GM12878 (cell line): ENCODE results near the gene SORCS1. TPM values are rescaled to one million over a fixed set of nuclear protein-coding genes. Genes with fewer than 3 reads are reported as not detected.

Experiments used
- ATAC-seq: fragments of 200-7000 bp; cut with Tn5 transposase; 3 replicates; pipeline ENCODE4 v1.9.1; 2020; ENCODE audit warnings: mild to moderate bottlenecking, moderate library complexity
- BruUV-seq: library from RNA; stranded (reverse); fragments of 400-500 nt; replicated peaks from 2 replicates; lab custom pipeline; 2021; lab: Mats Ljungman, UMichigan
- CTCF ChIA-PET: fragments of 300-600 bp; sonication (Branson Sonifier 250); formaldehyde crosslinking; extraction: SDS; loops from one replicate; lab custom pipeline; 2021; ENCODE audit warnings: inconsistent platforms; lab: Yijun Ruan, JAX
- POLR2A ChIA-PET: fragments of 350-600 bp; formaldehyde crosslinking; extraction: SDS; loops from one replicate; lab custom pipeline; 2021; ENCODE audit warnings: inconsistent platforms; lab: Charles Lee
- RAD21 ChIA-PET: fragments of 300-600 bp; sonication (Branson Sonifier 250); formaldehyde crosslinking; loops from one replicate; lab custom pipeline; 2023; ENCODE audit warnings: antibody characterized with exemption; ENCODE audit not compliant: unreplicated experiment; lab: Charles Lee
- SMC1A ChIA-PET: fragments of 300-600 bp; sonication (Branson Sonifier 250); formaldehyde crosslinking; loops from one replicate; lab custom pipeline; 2023; ENCODE audit not compliant: unreplicated experiment, uncharacterized antibody; lab: Charles Lee
- DNase-seq: peaks from one replicate; pipeline ENCODE4 v3.0.0-alpha.2; 2011; ENCODE audit warnings: low read depth, low spot score
- FAIRE-seq: peaks from 3 replicates; lab custom pipeline; 2011; peaks lifted over from hg19 to GRCh38; lab: Jason Lieb, UNC
- H2AFZ ChIP-seq: 2 replicates; pipeline ENCODE4 v1.6.0; 2011; ENCODE audit warnings: low read depth, low read length, control low read depth; ENCODE audit not compliant: control insufficient read depth
- H3K27ac ChIP-seq: 2 replicates; pipeline ENCODE4 v1.5.1; 2011; ENCODE audit warnings: control low read depth; ENCODE audit not compliant: control insufficient read depth, insufficient read depth
- H3K27me3 ChIP-seq, 2 experiments: replicated peaks in 1 of 2; 2 replicates each; pipeline versions ENCODE4 v1.6.0 to v1.6.1; 2011; ENCODE audit warnings: low read length in 1 of 2; ENCODE audit not compliant: control insufficient read depth in 2 of 2, insufficient read depth in 2 of 2
- H3K36me3 ChIP-seq, 2 experiments: 2 replicates each; pipeline ENCODE4 v1.5.1; 2011; ENCODE audit warnings: low read length in 1 of 2; ENCODE audit not compliant: control insufficient read depth in 2 of 2, insufficient read depth in 2 of 2
- H3K4me1 ChIP-seq: 2 replicates; pipeline ENCODE4 v1.6.1; 2011; ENCODE audit warnings: mild to moderate bottlenecking, low read length, moderate library complexity, mixed read lengths; ENCODE audit not compliant: control insufficient read depth, insufficient read depth
- H3K4me2 ChIP-seq: 2 replicates; pipeline ENCODE4 v1.6.0; 2011; ENCODE audit warnings: control low read depth; ENCODE audit not compliant: control insufficient read depth, insufficient read depth
- H3K4me3 ChIP-seq: fragments of 200-600 bp; sonication (generic); 2 replicates; pipeline ENCODE4 v1.5.1; 2016
- H3K79me2 ChIP-seq: 2 replicates; pipeline ENCODE4 v1.6.0; 2011; ENCODE audit warnings: low read length; ENCODE audit not compliant: control insufficient read depth, insufficient read depth
- H3K9ac ChIP-seq: 2 replicates; pipeline ENCODE4 v1.8.0; 2011; ENCODE audit warnings: low read length, control low read depth, mixed read lengths; ENCODE audit not compliant: control insufficient read depth, insufficient read depth
- H3K9me3 ChIP-seq: replicated peaks from 3 replicates; pipeline ENCODE4 v1.5.1; 2011; ENCODE audit warnings: mild to moderate bottlenecking, low read length; ENCODE audit not compliant: control insufficient read depth, insufficient read depth
- H4K20me1 ChIP-seq: 2 replicates; pipeline ENCODE4 v1.6.0; 2011; ENCODE audit not compliant: control insufficient read depth, insufficient read depth
- ATF7 ChIP-seq: fragments of 450-650 bp; IDR thresholded peaks from 2 replicates; pipeline ENCODE4 v1.6.1; 2016; ENCODE audit warnings: low read depth, mild to moderate bottlenecking
- BCL11A ChIP-seq: IDR thresholded peaks from 2 replicates; pipeline ENCODE4 v1.6.1; 2011; ENCODE audit warnings: low read depth, low read length
- CHD2 ChIP-seq: IDR thresholded peaks from 2 replicates; pipeline ENCODE4 v1.6.1; 2011; ENCODE audit warnings: low read depth, low read length, improper control_type of control experiment, borderline replicate concordance
- CREM ChIP-seq: IDR thresholded peaks from 2 replicates; pipeline ENCODE4 v1.6.1; 2014; ENCODE audit warnings: antibody characterized with exemption, low read depth
- PAX5 ChIP-seq: IDR thresholded peaks from 2 replicates; pipeline ENCODE4 v1.6.1; 2011; ENCODE audit warnings: low read depth, low read length, borderline replicate concordance
- RBBP5 ChIP-seq: fragments of 200-600 bp; sonication (generic); conservative IDR thresholded peaks from 2 replicates; pipeline ENCODE4 v1.6.1; 2016
- SUZ12 ChIP-seq: fragments of 200-600 bp; sonication (generic); IDR thresholded peaks from one replicate; pipeline ENCODE4 v1.6.1; 2018; ENCODE audit warnings: antibody characterized with exemption, mild to moderate bottlenecking; ENCODE audit not compliant: unreplicated experiment
- YY1 ChIP-seq: IDR thresholded peaks from 2 replicates; pipeline ENCODE4 v1.6.1; 2011; ENCODE audit warnings: low read depth, mild to moderate bottlenecking, low read length
- ZNF384 ChIP-seq: IDR thresholded peaks from 2 replicates; pipeline ENCODE4 v1.6.1; 2012; ENCODE audit warnings: low read depth, mild to moderate bottlenecking, low read length, improper control_type of control experiment, borderline replicate concordance
- WGBS: methylation state at CpG from one replicate; pipeline ENCODE4 v1.1.6; 2016; ENCODE audit warnings: low lambda C conversion rate; ENCODE audit not compliant: insufficient replicate concordance, insufficient coverage; ENCODE audit errors: missing lambda C conversion rate; 5-methylcytosine and 5-hydroxymethylcytosine counted together
- in situ Hi-C: fragments of 300-500 bp; cut with MboI; formaldehyde crosslinking; loops from 9 replicates; pipeline ENCODE4 v1.14.3; 2018; ENCODE audit warnings: mixed read lengths
- intact Hi-C: fragments of 100-400 bp; cut with micrococcal nuclease; formaldehyde crosslinking; loops from one replicate; pipeline ENCODE4 v1.14.2; 2022; ENCODE audit not compliant: unreplicated experiment
- polyA plus RNA-seq, 11 experiments: library from polyadenylated mRNA; depleted of rRNA in 4 of 11; unstranded in 6 of 11; stranded (reverse) in 5 of 11; fragments of >200 nt; fragmentation: Nextera tagmentation in 4 of 11; fragmentation: Illumina TruSeq in 1 of 11; extraction: Ambion mirVana in 4 of 11; extraction: Trizol in 1 of 11; gene quantifications; 1 replicate in 1 of 11; 2 replicates in 10 of 11; pipeline versions ENCODE4 v1.2.1 to v1.2.3, GENCODE V29; 2011 to 2016; ENCODE audit warnings: inconsistent platforms in 2 of 11, missing spikeins in 2 of 11, low read depth in 1 of 11
- total RNA-seq, 4 experiments: library from RNA; depleted of rRNA in 3 of 4; stranded (reverse); fragments of >200 nt in 3 of 4; fragmentation: Illumina TruSeq in 1 of 4; extraction: Trizol in 1 of 4; gene quantifications; 2 replicates each; pipeline versions ENCODE4 v1.2.1 to v1.2.3, GENCODE V29; 2013 to 2021
- TF ChIP-seq, protein P1 (sequence below): IDR thresholded peaks from 2 replicates; pipeline ENCODE4 v1.6.1; 2012; ENCODE audit warnings: low read depth, low read length, improper control_type of control experiment
- TF ChIP-seq, protein P2 (sequence below): IDR thresholded peaks from 2 replicates; pipeline ENCODE4 v1.6.1; 2012; ENCODE audit warnings: low read length, inconsistent platforms
- TF ChIP-seq, protein P3 (sequence below): IDR thresholded peaks from 2 replicates; pipeline ENCODE4 v1.6.1; 2012; ENCODE audit warnings: low read depth, low read length, improper control_type of control experiment
- TF ChIP-seq, protein P4 (sequence below): IDR thresholded peaks from 2 replicates; pipeline ENCODE4 v1.6.1; 2011; ENCODE audit warnings: low read depth, mild to moderate bottlenecking, low read length, moderate library complexity, borderline replicate concordance; ENCODE audit errors: extremely low read depth

The SORCS1 gene
- total and polyA plus RNA-seq, 10 of the 15 experiments (the other 5 are each of a cell fraction or from before 2014, with no cell fraction given), result 0.02 to 9.6 (median 0.06) TPM; not detected in 3

DNA sequence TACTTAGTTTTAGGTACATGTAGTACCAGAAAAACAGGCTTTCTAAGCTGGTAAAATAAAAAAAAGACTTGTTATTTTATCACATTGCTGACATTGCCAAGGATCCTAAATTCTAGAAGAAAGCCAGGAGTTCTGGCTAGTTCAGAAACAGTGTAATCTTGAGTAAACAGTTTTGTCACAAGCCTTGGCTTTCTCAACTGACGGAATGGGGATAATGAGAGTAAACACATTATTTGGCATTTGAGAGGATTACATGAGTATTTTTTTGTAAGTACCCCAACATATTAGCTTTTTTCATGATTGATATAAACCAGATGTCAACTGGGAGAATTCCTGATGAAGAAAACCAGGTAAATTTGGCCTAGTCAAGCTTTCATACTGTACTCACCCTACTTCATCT lies 269.8 kb downstream of the SORCS1 start:
- H3K27me3 ChIP-seq, result no peaks in the 10 kb centered on the region
- no peaks in the 10 kb centered on the region for H3K9me3 ChIP-seq
- H3K36me3 ChIP-seq, result no peaks in the 10 kb centered on the region
- ChIA-PET CTCF (interaction anchor here (0.9 kb wide), 1 partner anchor 28 kb away, joined by 3 read pairs; no protein-coding TSS in a partner anchor), POLR2A (no interaction called here), SMC1A (interaction anchor here (1.2 to 1.4 kb wide), 2 partner anchors 15 to 20 kb away, joined by 3 to 4 read pairs; no protein-coding TSS in a partner anchor), RAD21 (no interaction called here)
- H3K9ac ChIP-seq, result no peak overlapping the region
- no peaks in the 10 kb centered on the region for H4K20me1 ChIP-seq
- TF ChIP-seq, protein P1, sequence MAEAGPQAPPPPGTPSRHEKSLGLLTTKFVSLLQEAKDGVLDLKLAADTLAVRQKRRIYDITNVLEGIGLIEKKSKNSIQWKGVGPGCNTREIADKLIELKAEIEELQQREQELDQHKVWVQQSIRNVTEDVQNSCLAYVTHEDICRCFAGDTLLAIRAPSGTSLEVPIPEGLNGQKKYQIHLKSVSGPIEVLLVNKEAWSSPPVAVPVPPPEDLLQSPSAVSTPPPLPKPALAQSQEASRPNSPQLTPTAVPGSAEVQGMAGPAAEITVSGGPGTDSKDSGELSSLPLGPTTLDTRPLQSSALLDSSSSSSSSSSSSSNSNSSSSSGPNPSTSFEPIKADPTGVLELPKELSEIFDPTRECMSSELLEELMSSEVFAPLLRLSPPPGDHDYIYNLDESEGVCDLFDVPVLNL, result no peak
- TF ChIP-seq RBBP5 (no peak), SUZ12 (no peak), YY1 (no peak), ZNF384 (no peak)
- BruUV-seq, result no TSS peak
- no peaks in the 10 kb centered on the region for H3K79me2 ChIP-seq
- ATAC-seq, result no peak
- H3K4me1 ChIP-seq, result no peaks in the 10 kb centered on the region
- 78% methylated on average over 1 of the region's 1 CpG for WGBS
- no peak overlapping the region for H3K4me3 ChIP-seq
- no peak for FAIRE-seq
- H3K27ac ChIP-seq, result no peak overlapping the region
- DNase-seq, result no peak
- no peak overlapping the region for H3K4me2 ChIP-seq
- in situ Hi-C loops (no loop called here), intact Hi-C loops (no loop called here)
- H2AFZ ChIP-seq, result no peak overlapping the region

DNA sequence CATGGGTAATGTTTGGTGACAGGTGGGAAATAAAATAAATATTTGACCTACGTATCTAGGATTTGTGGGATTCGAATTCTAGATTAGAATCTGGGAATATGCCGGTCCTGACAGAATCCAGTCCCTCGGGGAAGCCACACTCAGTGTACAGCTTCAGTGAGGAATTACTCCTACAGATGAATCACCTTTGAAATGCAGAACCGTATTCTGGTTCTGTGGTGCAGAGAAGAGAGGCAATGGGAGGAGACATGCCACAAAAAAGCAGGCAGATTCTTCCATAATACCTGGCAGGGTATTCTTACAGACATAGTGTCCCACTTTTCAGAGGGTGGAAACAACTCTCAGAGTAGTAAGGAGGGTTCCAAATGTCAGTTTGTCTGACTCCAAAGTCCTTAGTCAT lies 286.9 kb downstream of the SORCS1 start:
- Histone ChIP-seq H3K4me2 (no peak overlapping the region), H4K20me1 (no peaks in the 10 kb centered on the region), H3K36me3 (no peaks in the 10 kb centered on the region), H3K9ac (no peak overlapping the region), H3K79me2 (no peaks in the 10 kb centered on the region), H3K4me3 (no peak overlapping the region), H2AFZ (no peak overlapping the region), H3K4me1 (peaks cover 6% of the 10 kb centered on the region), H3K9me3 (no peaks in the 10 kb centered on the region; the same call in 1 of the 3 replicates), H3K27me3 (no peaks in the 10 kb centered on the region), H3K27ac (no peak overlapping the region)
- intact Hi-C loops (no loop called here), in situ Hi-C loops (no loop called here)
- ChIA-PET RAD21 (no interaction called here), CTCF (interaction anchor here (0.6 to 1.4 kb wide), 2 partner anchors 15 to 82 kb away, joined by 3 to 5 read pairs; no protein-coding TSS in a partner anchor), SMC1A (interaction anchor here (1.8 kb wide), 1 partner anchor 10 kb away, joined by 7 read pairs; no protein-coding TSS in a partner anchor), POLR2A (no interaction called here)
- DNase-seq, result no peak
- ATAC-seq, result no peak
- no TSS peak for BruUV-seq
- WGBS, result 45% methylated on average over 5 of the region's 5 CpGs
- FAIRE-seq, result no peak
- no peak for TF ChIP-seq CREM
- TF ChIP-seq, protein P2, sequence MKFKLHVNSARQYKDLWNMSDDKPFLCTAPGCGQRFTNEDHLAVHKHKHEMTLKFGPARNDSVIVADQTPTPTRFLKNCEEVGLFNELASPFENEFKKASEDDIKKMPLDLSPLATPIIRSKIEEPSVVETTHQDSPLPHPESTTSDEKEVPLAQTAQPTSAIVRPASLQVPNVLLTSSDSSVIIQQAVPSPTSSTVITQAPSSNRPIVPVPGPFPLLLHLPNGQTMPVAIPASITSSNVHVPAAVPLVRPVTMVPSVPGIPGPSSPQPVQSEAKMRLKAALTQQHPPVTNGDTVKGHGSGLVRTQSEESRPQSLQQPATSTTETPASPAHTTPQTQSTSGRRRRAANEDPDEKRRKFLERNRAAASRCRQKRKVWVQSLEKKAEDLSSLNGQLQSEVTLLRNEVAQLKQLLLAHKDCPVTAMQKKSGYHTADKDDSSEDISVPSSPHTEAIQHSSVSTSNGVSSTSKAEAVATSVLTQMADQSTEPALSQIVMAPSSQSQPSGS, result no peak
- TF ChIP-seq CHD2, result no peak
- TF ChIP-seq ATF7, result no peak
- TF ChIP-seq, protein P3, sequence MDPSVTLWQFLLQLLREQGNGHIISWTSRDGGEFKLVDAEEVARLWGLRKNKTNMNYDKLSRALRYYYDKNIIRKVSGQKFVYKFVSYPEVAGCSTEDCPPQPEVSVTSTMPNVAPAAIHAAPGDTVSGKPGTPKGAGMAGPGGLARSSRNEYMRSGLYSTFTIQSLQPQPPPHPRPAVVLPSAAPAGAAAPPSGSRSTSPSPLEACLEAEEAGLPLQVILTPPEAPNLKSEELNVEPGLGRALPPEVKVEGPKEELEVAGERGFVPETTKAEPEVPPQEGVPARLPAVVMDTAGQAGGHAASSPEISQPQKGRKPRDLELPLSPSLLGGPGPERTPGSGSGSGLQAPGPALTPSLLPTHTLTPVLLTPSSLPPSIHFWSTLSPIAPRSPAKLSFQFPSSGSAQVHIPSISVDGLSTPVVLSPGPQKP, result no peak
- TF ChIP-seq, protein P4, sequence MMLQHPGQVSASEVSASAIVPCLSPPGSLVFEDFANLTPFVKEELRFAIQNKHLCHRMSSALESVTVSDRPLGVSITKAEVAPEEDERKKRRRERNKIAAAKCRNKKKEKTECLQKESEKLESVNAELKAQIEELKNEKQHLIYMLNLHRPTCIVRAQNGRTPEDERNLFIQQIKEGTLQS, result no peak
- no peak for TF ChIP-seq BCL11A
- TF ChIP-seq PAX5, result no peak
